ENCODE data around the gene CCDC187.

GRCh38 chr9:136336156-136336870, 32.4 kb upstream of the CCDC187 start:
- TF ChIP-seq CTCF (optimal IDR thresholded peaks at IDR 0.05 in 1 of 3, IDR thresholded peaks at IDR 0.05 in 1 of 3, conservative IDR thresholded peaks at IDR 0.05 in 1 of 3; ENCODE audit: extremely low read depth in 1 of 3, insufficient read depth in 2 of 3, low read length in 3 of 3) (no peak), EZH2 (IDR thresholded peaks at IDR 0.05; ENCODE audit: low read length) (no peak)
